ENCODE results near the gene TTC34. TPM values are rescaled to one million over a fixed set of nuclear protein-coding genes. Genes with fewer than 3 reads are reported as not detected.
A peak's percentile ranks its signal among the peaks of the same experiment; 100 is the strongest.

Gene TTC34
- total RNA-seq, 6 experiments from 2014 or later = 0.06 to 0.23 (median 0.18) TPM; not detected in 1

DNA sequence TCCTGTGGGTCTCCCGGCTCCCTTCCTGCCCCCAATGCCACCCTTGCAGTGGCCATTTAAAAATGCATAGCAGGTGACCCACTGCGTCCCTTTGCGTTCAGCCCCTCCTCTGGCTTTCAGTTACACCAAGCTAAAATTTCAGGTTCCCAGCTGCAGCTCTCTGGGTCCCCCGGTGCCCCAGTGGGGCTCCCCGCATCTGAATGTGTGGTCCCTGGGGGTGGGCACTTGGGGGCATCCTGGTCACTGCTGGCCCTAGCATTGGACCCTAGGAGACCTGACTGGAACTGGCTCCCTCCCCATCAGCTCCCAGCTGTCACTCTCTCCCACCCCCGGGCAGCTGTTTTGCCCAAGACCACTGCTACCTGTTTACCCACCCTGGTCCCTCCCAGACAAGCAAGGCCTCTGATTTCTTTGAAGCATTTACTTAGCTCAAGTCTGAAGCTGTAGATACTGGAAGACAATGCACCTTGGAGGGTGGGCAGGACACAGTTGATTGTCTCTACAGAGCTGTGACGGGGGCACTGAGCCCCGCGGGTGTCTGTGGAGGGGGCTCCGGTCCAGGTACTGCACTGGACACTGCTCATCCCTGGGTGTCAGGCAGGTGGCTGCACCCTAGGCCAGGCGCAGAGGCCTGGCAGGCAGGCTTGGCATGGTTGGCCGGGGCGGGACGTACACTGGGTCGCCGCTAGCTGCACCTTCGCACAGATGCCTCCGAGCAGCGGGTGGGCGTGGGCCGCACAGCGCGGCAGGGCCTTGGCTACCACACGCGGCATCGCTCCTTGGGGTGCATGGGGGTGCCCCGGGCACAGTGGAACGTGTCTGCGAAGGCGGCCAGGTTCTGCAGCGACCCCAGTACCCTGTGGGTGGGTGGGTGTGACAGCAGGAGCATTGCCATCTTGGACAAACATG lies 211.0 kb downstream of the TTC34 start:
- ATAC-seq (no peak), DNase-seq (peak in 2 of 3 donors; percentile 16 to 53)
- TF ChIP-seq, protein P1, sequence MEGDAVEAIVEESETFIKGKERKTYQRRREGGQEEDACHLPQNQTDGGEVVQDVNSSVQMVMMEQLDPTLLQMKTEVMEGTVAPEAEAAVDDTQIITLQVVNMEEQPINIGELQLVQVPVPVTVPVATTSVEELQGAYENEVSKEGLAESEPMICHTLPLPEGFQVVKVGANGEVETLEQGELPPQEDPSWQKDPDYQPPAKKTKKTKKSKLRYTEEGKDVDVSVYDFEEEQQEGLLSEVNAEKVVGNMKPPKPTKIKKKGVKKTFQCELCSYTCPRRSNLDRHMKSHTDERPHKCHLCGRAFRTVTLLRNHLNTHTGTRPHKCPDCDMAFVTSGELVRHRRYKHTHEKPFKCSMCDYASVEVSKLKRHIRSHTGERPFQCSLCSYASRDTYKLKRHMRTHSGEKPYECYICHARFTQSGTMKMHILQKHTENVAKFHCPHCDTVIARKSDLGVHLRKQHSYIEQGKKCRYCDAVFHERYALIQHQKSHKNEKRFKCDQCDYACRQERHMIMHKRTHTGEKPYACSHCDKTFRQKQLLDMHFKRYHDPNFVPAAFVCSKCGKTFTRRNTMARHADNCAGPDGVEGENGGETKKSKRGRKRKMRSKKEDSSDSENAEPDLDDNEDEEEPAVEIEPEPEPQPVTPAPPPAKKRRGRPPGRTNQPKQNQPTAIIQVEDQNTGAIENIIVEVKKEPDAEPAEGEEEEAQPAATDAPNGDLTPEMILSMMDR (IDR thresholded peaks at IDR 0.05) = no peak
- TF ChIP-seq POLR2A (IDR thresholded peaks at IDR 0.05) = no peak
- H3K4me3 ChIP-seq = no peak overlapping the region
- WGBS (ENCODE audit: insufficient coverage, low coverage, low lambda C conversion rate, missing lambda C conversion rate) = 83% methylated on average over 1 of the region's 31 CpGs
- no peak overlapping the region for H3K27ac ChIP-seq
- intact Hi-C loops (cut with DNase I) = no loop called here
- H3K36me3 ChIP-seq = no peaks in the 10 kb centered on the region
- H3K9me3 ChIP-seq = no peaks in the 10 kb centered on the region
- H3K4me1 ChIP-seq = no peaks in the 10 kb centered on the region
- H3K27me3 ChIP-seq = no peaks in the 10 kb centered on the region

DNA sequence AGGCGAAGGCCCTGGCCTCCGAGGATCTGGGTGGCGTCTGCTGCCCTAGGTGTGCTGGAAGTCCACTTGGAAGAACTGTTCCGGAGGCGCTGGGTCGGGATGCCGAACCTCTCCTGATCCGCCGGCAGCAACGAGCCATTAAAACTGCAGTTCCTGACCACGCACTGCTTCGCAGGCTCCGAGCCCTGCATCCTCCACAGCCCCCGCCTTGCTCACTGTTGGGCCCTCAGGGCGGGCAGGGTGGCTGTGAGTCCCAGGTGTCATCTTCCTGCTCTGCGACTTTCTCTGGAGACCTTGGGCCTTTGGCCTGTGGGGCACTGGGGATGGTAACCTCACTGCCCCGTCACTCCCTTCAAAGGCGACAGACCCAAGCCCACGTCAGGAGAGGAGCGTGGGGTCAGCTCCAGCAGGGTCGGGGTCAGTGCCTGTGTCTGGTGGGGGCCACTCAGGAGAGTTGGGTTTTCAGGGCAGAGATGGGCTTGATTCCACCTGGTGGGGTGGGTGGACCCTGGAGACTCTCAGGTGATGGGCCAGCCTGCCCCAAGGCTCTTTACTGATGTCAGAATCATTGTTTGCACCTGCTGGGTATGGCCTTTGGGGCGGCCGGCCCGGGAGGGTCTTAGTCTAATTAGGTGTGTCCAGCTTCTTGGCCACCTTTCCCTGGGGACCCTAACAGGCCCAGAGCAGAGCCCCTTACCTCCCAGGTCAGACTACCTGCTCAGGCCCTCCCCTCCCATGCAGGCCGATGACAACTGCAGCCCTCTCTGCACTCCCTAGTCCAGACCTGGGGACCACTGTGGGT lies 211.9 kb downstream of the TTC34 start:
- TF ChIP-seq POLR2A (IDR thresholded peaks at IDR 0.05) = no peak
- TF ChIP-seq, protein P1 (IDR thresholded peaks at IDR 0.05) = no peak
- H3K27ac ChIP-seq = no peak overlapping the region
- H3K27me3 ChIP-seq = no peaks in the 10 kb centered on the region
- no peaks in the 10 kb centered on the region for H3K9me3 ChIP-seq
- WGBS (ENCODE audit: insufficient coverage, low coverage, low lambda C conversion rate, missing lambda C conversion rate) = no CpG with 5 or more reads among the region's 25 CpGs
- intact Hi-C loops (cut with DNase I) = no loop called here
- DNase-seq (peak in 2 of 3 donors; percentile 20 to 51), ATAC-seq (no peak)
- H3K36me3 ChIP-seq = no peaks in the 10 kb centered on the region
- no peak overlapping the region for H3K4me3 ChIP-seq
- H3K4me1 ChIP-seq = peaks cover 0 to 8% (median 4%) of the 10 kb centered on the region in 4 donors

DNA sequence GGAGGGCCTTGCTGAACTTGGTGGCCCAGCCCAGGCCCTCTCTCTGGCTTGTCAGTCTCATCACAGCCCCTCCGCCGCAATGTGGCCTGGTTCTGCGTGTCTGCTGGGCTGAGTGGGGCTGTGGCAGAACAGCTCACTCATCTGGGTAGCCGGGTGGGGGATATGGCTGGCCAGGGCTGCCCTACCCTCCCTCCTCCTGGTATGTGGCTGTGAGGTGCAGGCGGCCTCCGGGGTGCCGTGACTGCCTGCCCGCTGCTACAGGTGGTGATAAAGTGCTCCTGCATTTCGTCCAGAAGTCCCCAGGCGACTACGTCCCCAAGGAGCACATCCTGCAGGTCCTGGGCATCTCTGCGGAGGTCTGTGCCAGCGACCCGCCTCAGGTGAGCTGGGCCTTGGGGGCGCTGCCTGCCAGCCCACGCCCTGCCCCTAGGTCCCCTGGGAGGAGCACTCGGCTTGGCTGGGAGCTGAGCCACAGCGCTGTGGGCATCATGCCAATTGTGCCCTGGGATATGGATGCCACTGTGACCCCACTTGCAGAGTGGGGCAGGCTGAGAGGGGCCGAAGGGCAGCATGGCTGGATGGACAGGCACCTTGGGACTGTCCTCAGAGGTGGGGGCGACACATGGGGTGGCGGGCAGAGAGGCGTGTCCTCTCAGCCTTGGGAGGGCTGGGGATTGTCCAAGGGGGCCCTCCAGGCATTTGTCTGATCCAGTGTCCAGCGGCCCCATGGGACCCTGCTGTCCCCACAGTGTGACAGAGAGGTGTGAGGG lies 212.6 kb downstream of the TTC34 start:
- ATAC-seq (no peak), DNase-seq (peak in 2 of 3 donors; percentile 35 to 59)
- H3K36me3 ChIP-seq = no peaks in the 10 kb centered on the region
- no peaks in the 10 kb centered on the region for H3K9me3 ChIP-seq
- intact Hi-C loops (cut with DNase I) = no loop called here
- no peak for TF ChIP-seq POLR2A (IDR thresholded peaks at IDR 0.05)
- TF ChIP-seq, protein P1 (IDR thresholded peaks at IDR 0.05) = no peak
- peaks cover 0 to 9% (median 4%) of the 10 kb centered on the region in 4 donors for H3K4me1 ChIP-seq
- H3K27me3 ChIP-seq = no peaks in the 10 kb centered on the region
- H3K4me3 ChIP-seq = no peak overlapping the region
- WGBS (ENCODE audit: insufficient coverage, low coverage, low lambda C conversion rate, missing lambda C conversion rate) = 80% methylated on average over 1 of the region's 23 CpGs
- no peak overlapping the region for H3K27ac ChIP-seq

DNA sequence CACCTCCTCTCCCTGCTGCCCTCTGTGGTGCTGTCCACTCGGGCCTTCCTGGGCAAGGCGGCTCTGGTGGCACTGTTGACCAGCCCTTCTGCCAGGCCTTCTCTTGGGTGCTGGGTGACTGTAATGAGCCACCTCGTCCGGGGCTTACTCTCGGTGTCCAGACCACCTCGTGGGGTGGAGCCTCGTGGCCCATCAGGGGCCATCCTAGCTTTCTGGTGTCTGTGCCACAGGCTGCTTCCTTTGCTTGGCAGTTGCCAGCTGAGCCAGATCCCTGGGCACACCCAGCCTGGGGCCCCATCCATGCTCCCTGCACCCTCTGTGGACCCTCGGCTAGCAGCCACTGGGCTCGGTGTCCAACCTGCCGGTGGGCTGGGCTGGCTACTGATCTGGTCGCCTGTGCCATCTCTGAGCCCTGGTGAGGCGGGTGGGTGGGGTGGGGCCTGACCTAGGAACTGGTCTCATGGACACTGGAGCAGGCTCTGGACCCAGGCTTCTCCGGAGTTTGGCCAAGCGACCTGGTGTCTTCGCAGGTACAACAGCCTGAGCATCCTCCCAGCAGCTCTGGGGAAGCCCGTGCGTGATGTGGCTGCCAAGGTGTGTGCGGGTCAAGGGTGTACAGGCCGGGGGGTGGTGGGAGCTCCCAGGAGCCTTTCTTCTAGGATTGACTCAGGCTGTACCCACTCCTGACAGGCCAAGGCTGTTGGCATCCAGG lies 213.5 kb downstream of the TTC34 start:
- no peak for ATAC-seq
- WGBS (ENCODE audit: insufficient coverage, low coverage, low lambda C conversion rate, missing lambda C conversion rate) = 80% methylated on average over 1 of the region's 19 CpGs
- TF ChIP-seq, protein P1 (IDR thresholded peaks at IDR 0.05) = no peak
- TF ChIP-seq POLR2A (IDR thresholded peaks at IDR 0.05) = no peak
- peaks cover 0 to 12% (median 4%) of the 10 kb centered on the region in 4 donors for H3K4me1 ChIP-seq
- intact Hi-C loops (cut with DNase I) = no loop called here
- peak in 2 of 3 donors; percentile 32 to 63 for DNase-seq
- H3K27me3 ChIP-seq = no peaks in the 10 kb centered on the region
- no peaks in the 10 kb centered on the region for H3K36me3 ChIP-seq
- H3K4me3 ChIP-seq = no peak overlapping the region
- no peak overlapping the region for H3K27ac ChIP-seq
- no peaks in the 10 kb centered on the region for H3K9me3 ChIP-seq
